Gastroesophageal sphincter (tissue), 4 donors: ENCODE measurements around the gene PTPRD. TPM values are rescaled to one million over a fixed set of nuclear protein-coding genes. Genes with fewer than 3 reads are reported as not detected.

Experiments
- ATAC-seq: fragments of 150-250 bp; one replicate; pipeline ENCODE4 v1.9.1; 2016; ENCODE audit warnings: mild to moderate bottlenecking, moderate library complexity
- H3K27ac ChIP-seq, 4 donors: fragments of 200-600 bp; sonication (generic) in 3 of 4; 1 replicate in 3 of 4; 2 replicates in 1 of 4; pipeline ENCODE4 v1.5.1; 2016 to 2019
- H3K27me3 ChIP-seq: fragments of 200-600 bp; sonication (generic); one replicate; pipeline ENCODE4 v1.5.1; 2019
- H3K36me3 ChIP-seq, 2 donors: fragments of 200-600 bp; sonication (generic); one replicate each; pipeline ENCODE4 v1.5.1; 2019; ENCODE audit warnings: control low read depth in 1 of 2
- H3K4me1 ChIP-seq, 3 donors: fragments of 200-600 bp; sonication (generic); 1 replicate in 2 of 3; 2 replicates in 1 of 3; pipeline ENCODE4 v1.5.1; 2016 to 2019; ENCODE audit warnings: control low read depth in 2 of 3
- H3K4me3 ChIP-seq, 2 donors: fragments of 200-600 bp; sonication (generic); one replicate each; pipeline ENCODE4 v1.5.1; 2019; ENCODE audit warnings: mild to moderate bottlenecking in 1 of 2, moderate library complexity in 1 of 2
- H3K9me3 ChIP-seq, 3 donors: fragments of 200-600 bp; sonication (generic); one replicate each; pipeline ENCODE4 v1.5.1; 2017 to 2019; ENCODE audit warnings: control low read depth in 2 of 3
- EP300 ChIP-seq: sonication (generic); formaldehyde crosslinking; IDR thresholded peaks from one replicate; pipeline ENCODE4 v1.6.1; 2017; ENCODE audit warnings: antibody characterized with exemption, mild to moderate bottlenecking
- POLR2A ChIP-seq, 2 donors: fragments of 450-650 bp; IDR thresholded peaks; one replicate each; pipeline ENCODE4 v1.6.1; 2017; ENCODE audit warnings: antibody characterized with exemption in 2 of 2, mild to moderate bottlenecking in 2 of 2, moderate library complexity in 1 of 2
- POLR2AphosphoS5 ChIP-seq: sonication (generic); formaldehyde crosslinking; IDR thresholded peaks from one replicate; pipeline ENCODE4 v1.6.1; 2017; ENCODE audit warnings: antibody characterized with exemption
- WGBS, 2 donors: methylation state at CpG; one replicate each; pipeline ENCODE4 v1.1.5; 2018; ENCODE audit warnings: low coverage in 1 of 2; 5-methylcytosine and 5-hydroxymethylcytosine counted together
- total RNA-seq, 4 donors: library from RNA; depleted of rRNA; stranded (reverse); fragments of >200 nt; gene quantifications; one replicate each; pipeline ENCODE4 v1.1.0, GENCODE V29; 2016
- TF ChIP-seq, protein P1 (sequence below), 4 experiments: fragments of 200-600 bp in 2 of 4; fragments of 450-650 bp in 2 of 4; sonication (generic) in 1 of 4; IDR thresholded peaks; one replicate each; pipeline ENCODE4 v1.5.1; 2017 to 2019; ENCODE audit warnings: antibody characterized with exemption in 4 of 4, mild to moderate bottlenecking in 2 of 4, moderate library complexity in 2 of 4

PTPRD gene
- total RNA-seq, 4 donors from 2014 or later = 3.5 to 53.9 (median 15.8) TPM

GRCh38 chr9:8725635-8726034 is 1887.2 kb downstream of the PTPRD start:
- ATAC-seq = no peak
- H3K27me3 ChIP-seq = no peaks in the 10 kb centered on the region
- H3K27ac ChIP-seq = no peak overlapping the region
- no peak overlapping the region for H3K4me3 ChIP-seq
- H3K9me3 ChIP-seq = no peaks in the 10 kb centered on the region
- WGBS, 2 donors = 0 to 50% methylated on average over 1 of the region's 1 CpG
- H3K4me1 ChIP-seq = no peaks in the 10 kb centered on the region
- no peak for TF ChIP-seq POLR2AphosphoS5
- no peak for TF ChIP-seq POLR2A (IDR thresholded peaks at IDR 0.05)
- TF ChIP-seq, protein P1, sequence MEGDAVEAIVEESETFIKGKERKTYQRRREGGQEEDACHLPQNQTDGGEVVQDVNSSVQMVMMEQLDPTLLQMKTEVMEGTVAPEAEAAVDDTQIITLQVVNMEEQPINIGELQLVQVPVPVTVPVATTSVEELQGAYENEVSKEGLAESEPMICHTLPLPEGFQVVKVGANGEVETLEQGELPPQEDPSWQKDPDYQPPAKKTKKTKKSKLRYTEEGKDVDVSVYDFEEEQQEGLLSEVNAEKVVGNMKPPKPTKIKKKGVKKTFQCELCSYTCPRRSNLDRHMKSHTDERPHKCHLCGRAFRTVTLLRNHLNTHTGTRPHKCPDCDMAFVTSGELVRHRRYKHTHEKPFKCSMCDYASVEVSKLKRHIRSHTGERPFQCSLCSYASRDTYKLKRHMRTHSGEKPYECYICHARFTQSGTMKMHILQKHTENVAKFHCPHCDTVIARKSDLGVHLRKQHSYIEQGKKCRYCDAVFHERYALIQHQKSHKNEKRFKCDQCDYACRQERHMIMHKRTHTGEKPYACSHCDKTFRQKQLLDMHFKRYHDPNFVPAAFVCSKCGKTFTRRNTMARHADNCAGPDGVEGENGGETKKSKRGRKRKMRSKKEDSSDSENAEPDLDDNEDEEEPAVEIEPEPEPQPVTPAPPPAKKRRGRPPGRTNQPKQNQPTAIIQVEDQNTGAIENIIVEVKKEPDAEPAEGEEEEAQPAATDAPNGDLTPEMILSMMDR (IDR thresholded peaks at IDR 0.05) = no peak
- no peak for TF ChIP-seq EP300
- no peaks in the 10 kb centered on the region for H3K36me3 ChIP-seq

- H3K27me3 ChIP-seq = no peaks in the 10 kb centered on the region
- TF ChIP-seq, protein P1 (IDR thresholded peaks at IDR 0.05) = no peak
- TF ChIP-seq EP300 (no peak), POLR2AphosphoS5 (no peak), POLR2A (IDR thresholded peaks at IDR 0.05) (no peak)
- no peak for ATAC-seq
- H3K27ac ChIP-seq = no peak overlapping the region
- no peaks in the 10 kb centered on the region for H3K9me3 ChIP-seq
- no peaks in the 10 kb centered on the region for H3K36me3 ChIP-seq
- H3K4me1 ChIP-seq = no peaks in the 10 kb centered on the region
- 80 to 100% methylated on average over 1 to 9 of the region's 11 CpGs for WGBS, 2 donors
- H3K4me3 ChIP-seq = no peak overlapping the region
Measured at GRCh38 chr9:8724284-8725018, 1888.4 kb downstream of the PTPRD start.

- TF ChIP-seq EP300 (no peak), POLR2A (IDR thresholded peaks at IDR 0.05) (no peak), POLR2AphosphoS5 (no peak)
- TF ChIP-seq, protein P1 (IDR thresholded peaks at IDR 0.05) = no peak
- Histone ChIP-seq H3K36me3 (no peaks in the 10 kb centered on the region), H3K27ac (no peak overlapping the region), H3K27me3 (no peaks in the 10 kb centered on the region), H3K4me3 (no peak overlapping the region), H3K9me3 (no peaks in the 10 kb centered on the region), H3K4me1 (peaks cover 0 to 5% (median 2%) of the 10 kb centered on the region in 3 donors)
- 95 to 96% methylated on average over 2 to 5 of the region's 5 CpGs for WGBS, 2 donors
- no peak for ATAC-seq
Measured at GRCh38 chr9:8723195-8723594, 1889.6 kb downstream of the PTPRD start.

- WGBS, 2 donors = 88% methylated on average over 1 of the region's 1 CpG; no CpG with 5 or more reads in 1 of the 2 donors
- TF ChIP-seq POLR2AphosphoS5 = no peak
- TF ChIP-seq, protein P1 (IDR thresholded peaks at IDR 0.05) = no peak
- TF ChIP-seq EP300 = no peak
- no peak for TF ChIP-seq POLR2A (IDR thresholded peaks at IDR 0.05)
- no peak for ATAC-seq
- Histone ChIP-seq H3K27ac (no peak overlapping the region), H3K9me3 (no peaks in the 10 kb centered on the region), H3K4me3 (no peak overlapping the region), H3K4me1 (peaks cover 0 to 10% (median 2%) of the 10 kb centered on the region in 3 donors), H3K36me3 (no peaks in the 10 kb centered on the region), H3K27me3 (no peaks in the 10 kb centered on the region)
Measured at GRCh38 chr9:8719833-8720486, 1892.8 kb downstream of the PTPRD start.
